A673 (cell line): ENCODE data around the gene MAPKAP1.

Source experiments
- EZH2 ChIP-seq: fragments of 200-600 bp; sonication (generic); IDR thresholded peaks from 2 replicates; pipeline ENCODE4 v1.6.1; 2017; ENCODE audit warnings: borderline replicate concordance, low read depth, mild to moderate bottlenecking, mixed read lengths, antibody characterized with exemption, low read length; ENCODE audit not compliant: poor library complexity, severe bottlenecking
- TF ChIP-seq, protein P1 (sequence below): fragments of 300-800, 200-600 bp; sonication (generic); conservative IDR thresholded peaks from 2 replicates; pipeline ENCODE4 v1.5.1; 2017; ENCODE audit warnings: low read depth, mild to moderate bottlenecking, antibody characterized with exemption, low read length, moderate library complexity, mixed read lengths

DNA sequence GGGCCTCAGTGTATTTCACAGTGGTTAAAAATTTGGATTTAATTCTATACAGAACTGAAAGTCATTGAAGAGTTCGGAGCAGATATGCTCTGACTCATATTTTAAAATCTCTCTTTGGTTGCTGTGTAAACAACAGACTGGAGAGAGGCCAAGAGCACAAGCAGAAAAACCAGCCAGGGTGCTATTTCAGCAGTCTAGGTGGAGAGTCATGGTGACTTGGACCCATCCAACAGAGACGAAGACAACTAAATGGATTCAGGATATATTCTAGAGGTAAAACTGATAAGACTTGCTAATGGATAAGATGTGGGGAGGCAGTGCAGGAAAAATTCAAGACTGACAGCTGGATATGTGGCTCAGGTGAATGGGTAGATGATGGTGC is 168.9 kb downstream of the MAPKAP1 start:
- TF ChIP-seq, protein P1, sequence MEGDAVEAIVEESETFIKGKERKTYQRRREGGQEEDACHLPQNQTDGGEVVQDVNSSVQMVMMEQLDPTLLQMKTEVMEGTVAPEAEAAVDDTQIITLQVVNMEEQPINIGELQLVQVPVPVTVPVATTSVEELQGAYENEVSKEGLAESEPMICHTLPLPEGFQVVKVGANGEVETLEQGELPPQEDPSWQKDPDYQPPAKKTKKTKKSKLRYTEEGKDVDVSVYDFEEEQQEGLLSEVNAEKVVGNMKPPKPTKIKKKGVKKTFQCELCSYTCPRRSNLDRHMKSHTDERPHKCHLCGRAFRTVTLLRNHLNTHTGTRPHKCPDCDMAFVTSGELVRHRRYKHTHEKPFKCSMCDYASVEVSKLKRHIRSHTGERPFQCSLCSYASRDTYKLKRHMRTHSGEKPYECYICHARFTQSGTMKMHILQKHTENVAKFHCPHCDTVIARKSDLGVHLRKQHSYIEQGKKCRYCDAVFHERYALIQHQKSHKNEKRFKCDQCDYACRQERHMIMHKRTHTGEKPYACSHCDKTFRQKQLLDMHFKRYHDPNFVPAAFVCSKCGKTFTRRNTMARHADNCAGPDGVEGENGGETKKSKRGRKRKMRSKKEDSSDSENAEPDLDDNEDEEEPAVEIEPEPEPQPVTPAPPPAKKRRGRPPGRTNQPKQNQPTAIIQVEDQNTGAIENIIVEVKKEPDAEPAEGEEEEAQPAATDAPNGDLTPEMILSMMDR = no peak
- no peak for TF ChIP-seq EZH2
